ENCODE measurements around the gene MBIP.

MBIP gene

DNA sequence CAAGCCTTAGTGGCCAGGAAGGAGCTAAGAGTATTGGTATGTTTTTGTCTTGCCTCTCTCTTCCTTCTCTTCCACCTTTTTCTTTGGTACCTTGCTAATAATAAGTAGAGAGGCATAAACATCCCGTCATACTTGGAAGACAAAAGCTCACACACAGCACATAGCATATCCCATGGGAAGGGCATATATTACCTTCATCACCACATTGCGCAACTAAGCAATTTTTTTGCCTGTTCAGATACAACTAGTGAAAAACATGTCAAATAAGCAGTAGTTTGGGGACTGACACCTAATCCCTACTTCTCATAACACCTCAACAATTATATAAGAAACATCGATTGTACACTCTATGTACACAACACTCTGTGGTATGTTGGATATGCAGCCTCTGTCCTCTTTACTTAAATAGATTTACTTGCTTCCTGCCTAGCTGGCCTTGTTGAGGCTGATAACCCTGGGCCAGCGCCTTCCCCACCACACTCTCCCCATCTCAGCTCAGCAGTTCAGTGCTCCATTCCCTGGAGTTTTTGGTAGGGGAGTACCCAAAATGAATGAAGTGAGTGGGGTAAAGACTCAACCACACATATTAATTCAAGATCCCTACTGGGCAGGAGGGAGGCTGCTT, 35.4 kb downstream of the MBIP start:
- no peak overlapping the region for H3K4me3 ChIP-seq (replicated peaks; ENCODE audit: low read depth, low read length)
- no peak for DNase-seq (ENCODE audit: low read depth)
- TF ChIP-seq, protein P1, sequence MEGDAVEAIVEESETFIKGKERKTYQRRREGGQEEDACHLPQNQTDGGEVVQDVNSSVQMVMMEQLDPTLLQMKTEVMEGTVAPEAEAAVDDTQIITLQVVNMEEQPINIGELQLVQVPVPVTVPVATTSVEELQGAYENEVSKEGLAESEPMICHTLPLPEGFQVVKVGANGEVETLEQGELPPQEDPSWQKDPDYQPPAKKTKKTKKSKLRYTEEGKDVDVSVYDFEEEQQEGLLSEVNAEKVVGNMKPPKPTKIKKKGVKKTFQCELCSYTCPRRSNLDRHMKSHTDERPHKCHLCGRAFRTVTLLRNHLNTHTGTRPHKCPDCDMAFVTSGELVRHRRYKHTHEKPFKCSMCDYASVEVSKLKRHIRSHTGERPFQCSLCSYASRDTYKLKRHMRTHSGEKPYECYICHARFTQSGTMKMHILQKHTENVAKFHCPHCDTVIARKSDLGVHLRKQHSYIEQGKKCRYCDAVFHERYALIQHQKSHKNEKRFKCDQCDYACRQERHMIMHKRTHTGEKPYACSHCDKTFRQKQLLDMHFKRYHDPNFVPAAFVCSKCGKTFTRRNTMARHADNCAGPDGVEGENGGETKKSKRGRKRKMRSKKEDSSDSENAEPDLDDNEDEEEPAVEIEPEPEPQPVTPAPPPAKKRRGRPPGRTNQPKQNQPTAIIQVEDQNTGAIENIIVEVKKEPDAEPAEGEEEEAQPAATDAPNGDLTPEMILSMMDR (IDR thresholded peaks at IDR 0.05; ENCODE audit: low read length, missing control alignments) = no peak

DNA sequence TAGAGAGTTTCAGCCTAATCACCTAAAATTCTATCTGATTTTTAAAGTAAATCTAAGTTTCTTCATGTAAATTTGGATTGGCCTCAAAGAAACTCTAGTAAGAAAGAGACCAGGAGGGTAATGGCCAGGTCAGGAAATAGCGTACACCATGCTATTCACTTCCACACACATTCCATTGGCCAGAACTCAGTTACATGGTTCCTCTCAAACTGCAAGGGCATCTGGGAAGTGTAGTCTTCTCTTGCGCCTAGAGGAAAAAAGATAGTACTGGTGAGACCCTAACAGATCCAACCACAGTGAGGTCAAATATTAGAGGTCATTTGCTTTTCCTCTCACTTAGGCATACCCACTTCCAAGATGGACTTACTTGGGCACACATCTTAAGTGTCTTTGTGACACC, 39.1 kb downstream of the MBIP start:
- H3K4me3 ChIP-seq (replicated peaks; ENCODE audit: low read depth, low read length) = no peak overlapping the region

GRCh38 chr14:36279306-36280190, 40.9 kb downstream of the MBIP start:
- DNase-seq (ENCODE audit: low read depth) = no peak
- TF ChIP-seq, protein P1 (IDR thresholded peaks at IDR 0.05; ENCODE audit: low read length, missing control alignments) = no peak
- no peak overlapping the region for H3K4me3 ChIP-seq (replicated peaks; ENCODE audit: low read depth, low read length)

More for the DNA sequence above, 39.1 kb downstream of the MBIP start:
- TF ChIP-seq, protein P1 (IDR thresholded peaks at IDR 0.05; ENCODE audit: low read length, missing control alignments) = no peak
- DNase-seq (ENCODE audit: low read depth) = peak; percentile 18

GRCh38 chr14:36275741-36276140, 44.7 kb downstream of the MBIP start:
- TF ChIP-seq, protein P1 (IDR thresholded peaks at IDR 0.05; ENCODE audit: low read length, missing control alignments) = no peak
- H3K4me3 ChIP-seq (replicated peaks; ENCODE audit: low read depth, low read length) = no peak overlapping the region
- no peak for DNase-seq (ENCODE audit: low read depth)

DNA sequence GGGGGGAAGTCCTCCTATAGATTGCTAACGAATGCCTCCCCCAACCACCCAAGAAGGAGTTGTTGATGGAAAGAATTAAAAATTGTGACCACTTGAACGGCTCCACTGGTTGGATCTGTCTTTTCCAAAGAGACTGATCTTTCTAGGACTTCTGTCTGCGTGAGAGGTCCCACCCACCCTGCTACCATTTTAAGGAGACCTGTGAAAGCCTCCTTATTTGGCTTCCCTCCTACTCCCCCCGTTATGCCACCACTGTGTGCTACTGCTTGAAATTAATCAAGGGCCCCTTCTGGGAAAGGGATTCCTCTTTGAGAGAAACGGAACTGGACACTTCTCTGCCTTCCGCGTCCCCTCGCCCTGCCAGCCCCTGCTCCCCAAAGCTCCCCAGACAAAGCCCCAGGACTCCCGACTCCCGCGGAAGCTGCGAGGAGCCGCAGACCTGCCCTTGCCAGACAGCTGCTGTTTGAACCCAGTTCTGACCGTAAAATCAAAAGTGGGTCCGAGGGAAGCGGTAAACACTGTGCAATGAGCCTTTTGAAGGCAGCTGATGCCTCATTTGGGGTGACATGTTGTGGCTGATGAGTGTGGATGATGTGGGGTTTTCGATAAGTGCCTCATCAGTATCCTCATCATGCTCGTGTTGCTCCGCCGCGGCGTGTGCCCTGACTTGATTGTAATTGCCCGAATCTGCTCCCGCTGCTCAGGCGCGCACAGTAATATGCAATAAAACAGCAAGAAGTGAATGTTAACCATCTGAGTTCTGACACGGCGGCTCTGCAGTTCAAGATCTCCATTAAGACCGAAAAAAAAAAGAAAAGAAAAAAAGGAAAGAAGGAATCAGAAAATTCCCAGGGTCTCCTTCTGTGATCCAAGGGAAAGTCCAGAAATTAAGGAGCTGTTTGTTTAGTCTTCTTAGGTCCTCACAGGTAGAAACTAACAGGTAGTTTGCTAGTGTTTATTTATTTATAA, 48.2 kb downstream of the MBIP start:
- TF ChIP-seq, protein P1 (IDR thresholded peaks at IDR 0.05; ENCODE audit: low read length, missing control alignments) = no peak
- peak; percentile 7 for DNase-seq (ENCODE audit: low read depth)
- H3K4me3 ChIP-seq (replicated peaks; ENCODE audit: low read depth, low read length) = peak overlapping the region; percentile 36

GRCh38 chr14:36271222-36271621, 49.2 kb downstream of the MBIP start:
- DNase-seq (ENCODE audit: low read depth) = no peak

More at GRCh38 chr14:36271222-36271621, 49.2 kb downstream of the MBIP start:
- H3K4me3 ChIP-seq (replicated peaks; ENCODE audit: low read depth, low read length) = no peak overlapping the region
- TF ChIP-seq, protein P1 (IDR thresholded peaks at IDR 0.05; ENCODE audit: low read length, missing control alignments) = no peak
